ENCODE measurements around the gene LHX4. TPM values are rescaled to one million over a fixed set of nuclear protein-coding genes. Genes with fewer than 3 reads are reported as not detected.

LHX4 gene
- 1 to 10 TPM in 1 of 2 donors, under 1 TPM in 1; 0.58 to 1.7 TPM for total RNA-seq
- long read RNA-seq, partial matches to known transcripts = 0 of 3 reads
- long read RNA-seq, other reads (novel, unspliced or antisense) = 3 of 3 reads

DNA sequence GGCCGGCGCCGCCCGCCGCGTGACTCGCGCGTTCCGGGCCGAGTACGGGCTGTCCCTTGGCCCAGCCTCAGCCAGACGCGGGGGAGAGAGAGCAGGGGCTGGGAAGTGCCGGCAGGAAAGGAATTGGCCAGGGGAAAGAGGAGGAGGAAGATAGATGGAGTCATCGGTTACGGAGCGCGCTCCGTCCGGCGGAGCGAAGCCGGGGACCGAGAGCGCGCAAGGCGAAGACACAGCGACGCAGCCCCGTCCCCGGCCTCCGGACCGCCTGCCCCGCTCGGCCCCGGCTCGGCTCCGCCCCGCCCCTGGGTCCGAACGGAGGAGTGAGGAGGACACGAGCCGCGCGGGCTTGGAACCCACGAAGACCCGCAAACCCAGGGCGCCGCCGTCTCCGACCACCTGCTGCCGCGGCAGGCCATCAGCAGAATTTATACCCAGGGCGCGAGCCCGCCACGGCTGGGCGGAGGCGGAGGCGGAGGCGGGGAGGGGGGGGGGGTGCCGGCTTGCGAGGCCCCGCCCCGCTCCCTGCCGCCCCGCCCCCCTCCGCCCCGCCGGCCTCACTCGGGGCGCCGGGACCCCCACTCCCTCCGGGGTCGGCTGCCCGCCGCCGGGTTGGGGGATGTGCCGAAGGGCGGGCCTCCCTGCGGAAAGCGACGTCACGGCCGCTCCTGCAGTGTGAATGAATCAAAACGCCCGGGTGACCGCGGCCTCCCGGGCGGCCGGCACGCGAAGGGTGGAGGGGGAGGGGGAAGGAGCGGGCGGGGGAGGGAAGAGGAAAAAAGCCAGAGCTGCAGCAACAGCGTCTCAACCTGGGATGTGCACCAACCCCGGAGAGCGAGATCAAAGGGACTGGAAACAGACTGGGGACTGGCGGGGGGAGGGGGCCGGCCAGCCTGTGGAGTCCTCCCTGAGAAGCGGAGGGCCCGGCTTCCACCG is at the start of gene LHX4:
LHX4 (plus strand) TSS at position 782 of the 933 bp plus-strand sequence. CDS start 266 bp downstream, outside the sequence.
- intact Hi-C loops (cut with DNase I, micrococcal nuclease) = no loop called here
- DNase-seq (peak in 1 of 2 donors; percentile 37), ATAC-seq (peak; percentile 53)

DNA sequence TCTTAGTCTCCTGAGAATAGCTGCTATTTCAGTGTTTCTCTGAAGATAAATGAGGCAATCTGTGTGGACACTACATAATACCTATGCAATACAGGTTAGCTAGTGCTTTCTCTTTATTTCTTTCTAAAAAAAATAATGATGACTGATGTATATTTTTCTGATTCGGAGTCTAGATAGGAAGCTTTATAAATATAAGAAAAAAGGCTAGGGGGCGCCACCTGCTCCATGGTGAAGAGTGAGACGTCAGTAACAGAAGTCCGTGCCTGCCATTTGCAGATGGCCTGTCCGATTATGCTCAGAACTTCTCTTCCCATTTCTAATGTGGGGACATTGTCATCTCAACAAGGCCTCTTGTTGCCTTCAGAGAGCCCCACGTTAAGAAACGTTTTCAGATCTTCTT is 49.0 kb upstream of the LHX4 start:
- DNase-seq (peak; percentile 18 to 29), ATAC-seq (no peak)
- intact Hi-C loops (cut with DNase I, micrococcal nuclease) = no loop called here

DNA sequence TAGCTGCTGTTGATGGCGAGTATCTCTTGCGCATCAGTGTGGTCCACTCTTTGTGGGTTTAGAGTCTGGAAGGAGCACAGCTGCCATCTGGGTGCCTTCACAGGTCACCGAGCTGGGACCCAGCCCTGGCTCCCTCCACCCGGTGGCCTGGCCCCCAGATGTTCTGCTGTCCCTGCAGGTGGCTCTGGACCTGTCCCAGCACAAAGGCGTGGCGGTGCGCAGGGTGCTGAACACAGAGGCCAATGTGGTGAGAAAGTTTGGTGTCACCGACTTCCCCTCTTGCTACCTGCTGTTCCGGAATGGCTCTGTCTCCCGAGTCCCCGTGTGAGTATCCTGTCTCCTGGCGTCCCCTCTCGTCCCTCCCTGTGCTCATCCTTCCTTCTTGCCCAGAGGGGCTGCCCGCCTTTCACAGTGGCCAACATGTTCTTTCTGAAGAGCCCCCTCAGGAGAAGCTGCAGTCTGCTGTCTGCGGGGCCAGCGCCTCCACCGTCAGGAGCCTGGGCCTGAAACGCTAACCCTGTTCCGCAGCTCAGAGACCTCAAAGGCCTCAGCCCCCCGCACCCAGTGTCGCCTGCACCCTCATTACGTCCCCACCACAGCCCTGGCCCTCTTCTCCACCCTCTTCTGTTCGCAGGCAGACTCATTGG is 47.9 kb upstream of the LHX4 start:
- DNase-seq (peak in 1 of 2 donors; percentile 17), ATAC-seq (no peak)
- intact Hi-C loops (cut with DNase I, micrococcal nuclease) = no loop called here

DNA sequence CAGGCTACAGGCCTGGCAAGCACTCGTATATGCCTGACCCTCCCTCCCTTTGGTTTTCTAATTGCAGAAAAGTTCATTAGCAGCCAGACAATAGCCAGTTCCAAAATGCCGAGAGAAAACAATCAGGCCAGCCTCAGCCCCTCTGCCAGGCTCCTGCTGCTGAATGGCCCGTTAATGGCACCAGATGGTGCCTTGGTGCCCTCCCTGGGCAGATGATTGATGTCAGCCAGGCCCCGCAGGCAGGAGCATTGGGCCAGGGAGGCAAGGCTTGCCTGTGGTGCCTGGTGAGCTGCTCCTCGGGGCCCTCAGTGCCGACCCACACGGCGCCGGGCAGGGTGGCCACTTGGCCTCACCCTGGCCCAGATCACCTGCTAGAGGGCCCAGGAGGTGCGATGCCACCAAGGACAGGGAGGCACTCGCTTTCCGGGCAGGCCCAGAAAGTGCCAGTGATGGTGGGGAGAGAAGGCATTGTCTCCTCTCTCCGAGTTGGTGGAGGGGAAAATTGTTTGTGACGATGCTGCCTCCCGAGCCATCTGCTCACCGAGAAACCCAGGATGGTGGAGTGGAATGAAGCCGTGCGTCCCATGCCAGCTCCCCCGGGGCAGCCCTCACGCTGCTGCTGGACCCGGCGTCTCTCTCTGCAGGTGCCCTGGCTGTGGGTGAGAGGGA is 47.3 kb upstream of the LHX4 start:
- DNase-seq (peak in 1 of 2 donors; percentile 15), ATAC-seq (no peak)
- intact Hi-C loops (cut with DNase I, micrococcal nuclease) = no loop called here

DNA sequence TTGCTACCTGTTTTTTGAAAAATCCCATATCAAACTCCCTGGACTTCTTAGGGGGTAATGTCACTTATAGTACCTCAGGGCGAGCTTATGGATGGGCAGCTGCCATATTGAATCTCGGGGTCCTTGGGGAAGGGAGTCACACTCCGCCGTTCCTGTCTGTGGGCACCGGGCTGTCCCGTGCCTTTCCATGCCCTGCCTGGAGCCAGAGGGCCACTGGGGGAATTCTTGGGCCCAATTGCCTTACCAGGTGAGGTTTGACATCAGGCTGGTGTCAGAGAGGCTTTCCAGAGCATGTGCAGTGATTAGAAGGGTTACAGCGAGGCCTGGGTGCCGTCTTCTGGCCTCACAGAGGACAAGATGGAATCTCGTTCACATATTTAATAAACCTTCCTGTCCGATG is 46.6 kb upstream of the LHX4 start:
- DNase-seq = peak in 1 of 2 donors; percentile 12
- intact Hi-C loops (cut with DNase I, micrococcal nuclease) = no loop called here
- ATAC-seq = no peak

DNA sequence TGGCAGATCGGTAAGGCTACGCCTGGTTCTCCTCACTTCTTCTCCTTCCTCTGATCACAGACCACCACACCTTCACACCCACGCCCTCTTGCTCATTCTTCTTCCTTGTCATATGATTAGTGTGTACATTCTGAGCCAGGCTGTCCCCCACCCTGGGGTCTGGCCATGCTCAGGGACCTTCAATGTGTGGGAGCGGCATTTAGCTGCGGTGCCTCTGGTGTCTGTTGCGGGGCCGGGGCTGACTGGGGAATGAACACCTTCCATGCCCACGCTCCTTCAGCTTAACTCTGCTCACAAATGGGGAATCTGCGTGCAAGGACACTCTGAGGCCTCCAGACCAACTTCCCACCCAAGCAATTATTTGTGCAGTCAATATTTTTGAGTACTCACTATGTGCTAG is 46.0 kb upstream of the LHX4 start:
- intact Hi-C loops (cut with DNase I, micrococcal nuclease) = no loop called here
- DNase-seq = peak in 1 of 2 donors; percentile 8

DNA sequence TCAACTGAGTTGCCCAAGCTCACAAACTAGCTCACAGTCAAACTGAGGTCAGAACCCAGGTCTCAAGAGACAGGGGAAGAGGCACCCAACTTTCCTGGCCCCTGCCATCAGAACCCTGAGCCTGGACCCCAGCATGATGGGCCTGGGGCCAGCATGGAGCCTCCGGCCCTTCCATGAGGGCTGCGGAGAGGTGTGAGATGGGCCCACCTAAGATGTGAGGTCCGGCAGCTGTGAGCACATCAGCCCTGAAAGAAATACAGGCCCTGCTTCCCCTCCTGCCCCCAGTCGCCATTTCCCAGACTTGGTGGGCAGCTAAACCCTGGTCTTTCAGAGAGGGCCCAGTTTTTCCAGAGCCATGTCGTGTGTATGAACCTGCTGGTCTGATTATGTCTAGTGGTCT is 44.8 kb upstream of the LHX4 start:
- intact Hi-C loops (cut with DNase I, micrococcal nuclease) = no loop called here
- ATAC-seq = no peak
- DNase-seq = no peak

More for the DNA sequence above, 46.0 kb upstream of the LHX4 start:
- no peak for ATAC-seq

DNA sequence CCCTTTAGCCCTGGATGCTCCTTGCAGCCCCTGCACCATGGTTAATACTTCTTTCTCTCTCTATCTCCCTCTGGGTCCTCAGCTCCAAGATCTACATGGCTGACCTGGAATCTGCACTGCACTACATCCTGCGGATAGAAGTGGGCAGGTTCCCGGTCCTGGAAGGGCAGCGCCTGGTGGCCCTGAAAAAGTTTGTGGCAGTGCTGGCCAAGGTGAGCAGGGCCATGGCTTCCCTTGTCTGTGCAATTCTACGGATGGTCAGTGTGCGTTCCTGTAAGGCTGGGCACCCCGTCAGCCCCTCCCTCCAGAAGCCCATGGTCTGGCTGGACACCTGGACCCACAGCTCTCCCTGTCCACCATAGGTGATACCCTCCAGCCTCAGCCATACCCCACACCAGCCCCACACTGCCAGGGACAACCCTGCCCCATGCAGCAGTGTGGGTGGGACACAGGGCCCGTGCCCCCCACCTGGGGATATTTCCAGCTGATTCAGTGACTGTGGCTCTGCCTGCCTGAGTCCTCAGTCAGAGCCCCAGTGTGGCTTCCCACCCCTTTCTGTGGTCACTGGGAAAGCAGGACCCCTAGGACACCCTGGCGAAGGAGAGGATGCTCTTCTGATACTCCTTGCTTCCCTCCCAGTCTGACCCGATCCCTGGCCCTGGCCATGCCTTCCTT is 44.0 kb upstream of the LHX4 start:
- no peak for ATAC-seq
- no peak for DNase-seq
- intact Hi-C loops (cut with DNase I, micrococcal nuclease) = no loop called here

DNA sequence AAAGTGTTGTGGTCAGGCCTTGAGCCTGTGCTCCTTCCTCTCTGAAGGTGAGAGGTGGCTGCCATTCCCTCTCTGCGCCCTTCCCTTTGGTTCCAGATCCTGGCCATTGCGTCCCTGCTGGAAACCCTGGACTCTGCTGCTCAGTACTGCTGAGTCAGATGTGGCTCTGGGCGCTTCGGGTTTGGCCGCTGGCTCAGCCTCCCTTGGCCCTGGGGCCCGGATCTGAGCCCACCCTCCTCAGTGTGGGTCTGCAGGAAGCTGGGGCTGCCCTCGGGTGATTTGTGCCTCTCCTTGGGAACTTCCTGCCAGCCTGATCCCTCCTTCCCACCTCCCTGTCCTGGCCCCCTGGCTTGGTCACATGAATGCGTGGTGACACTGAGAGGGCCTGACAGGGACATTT is 43.2 kb upstream of the LHX4 start:
- DNase-seq (no peak), ATAC-seq (no peak)

DNA sequence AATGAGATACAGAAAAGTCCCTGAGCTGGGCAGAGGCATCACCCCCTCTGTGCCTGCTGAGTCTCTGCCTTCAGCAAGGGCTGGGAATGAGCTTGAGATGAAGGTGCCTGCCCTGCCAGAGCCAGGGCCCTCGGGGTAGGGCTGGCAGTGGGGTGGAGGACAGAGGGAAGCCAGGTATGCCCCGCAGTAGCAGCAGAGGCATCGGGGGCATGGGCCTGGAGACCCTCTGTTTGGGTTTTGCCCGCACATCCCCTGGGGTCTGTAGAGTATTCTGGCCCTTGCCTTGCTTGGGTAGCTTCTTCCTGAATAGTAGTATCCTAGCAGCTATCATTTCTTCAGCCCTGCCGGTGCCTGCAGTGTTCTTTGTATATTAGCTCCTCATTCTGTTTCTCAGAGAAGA is 42.4 kb upstream of the LHX4 start:
- ATAC-seq = no peak
- intact Hi-C loops (cut with DNase I, micrococcal nuclease) = no loop called here
- DNase-seq = no peak

More for the DNA sequence above, 43.2 kb upstream of the LHX4 start:
- intact Hi-C loops (cut with DNase I, micrococcal nuclease) = no loop called here

DNA sequence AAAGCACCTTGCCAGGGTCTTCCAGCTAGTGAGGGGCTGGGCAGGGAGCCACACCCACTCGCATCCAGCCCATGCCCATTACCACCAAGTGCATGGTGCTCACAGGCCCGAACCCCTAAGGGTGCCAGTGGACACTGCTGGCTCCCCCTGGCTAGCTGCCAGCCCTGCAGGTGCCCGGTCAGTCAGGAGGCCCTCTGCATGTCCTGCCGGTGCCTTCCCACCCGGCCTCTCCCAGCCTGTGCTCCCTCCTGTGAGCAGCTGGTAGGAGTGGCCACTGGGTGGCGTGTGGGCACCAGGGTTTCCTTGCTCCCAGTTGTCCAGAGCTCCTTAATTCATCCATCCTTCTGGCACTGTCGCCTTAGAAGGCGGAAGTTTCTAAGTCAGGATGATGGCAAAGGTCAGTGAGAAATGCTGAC is 42.0 kb upstream of the LHX4 start:
- peak in 1 of 2 donors; percentile 68 for DNase-seq
- intact Hi-C loops (cut with DNase I, micrococcal nuclease) = no loop called here
- ATAC-seq = peak; percentile 89

DNA sequence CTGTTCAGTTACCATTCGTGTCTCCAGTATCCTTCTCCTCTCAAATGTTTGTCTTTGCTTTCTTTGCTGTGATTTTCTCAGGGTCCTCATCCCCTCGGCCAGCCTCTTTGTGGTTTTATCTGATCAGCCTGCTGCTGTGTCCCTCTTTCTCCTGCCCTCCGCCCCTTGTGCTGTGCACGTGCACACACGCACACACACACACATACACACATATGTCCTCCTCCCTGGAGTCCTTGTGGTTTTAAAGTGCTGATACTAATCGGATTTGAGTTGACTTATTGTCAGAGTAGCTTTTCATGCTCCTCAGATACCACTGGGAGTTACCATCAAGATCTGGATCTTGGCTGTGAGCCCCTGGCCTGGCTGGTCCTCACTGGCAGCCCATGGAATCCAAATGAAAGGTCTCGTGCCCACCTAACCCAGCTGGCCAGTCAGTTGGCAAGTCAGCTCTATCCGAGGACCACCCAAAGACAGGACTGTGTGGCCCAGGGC is 41.3 kb upstream of the LHX4 start:
- intact Hi-C loops (cut with DNase I, micrococcal nuclease) = no loop called here
- no peak for DNase-seq
- no peak for ATAC-seq

DNA sequence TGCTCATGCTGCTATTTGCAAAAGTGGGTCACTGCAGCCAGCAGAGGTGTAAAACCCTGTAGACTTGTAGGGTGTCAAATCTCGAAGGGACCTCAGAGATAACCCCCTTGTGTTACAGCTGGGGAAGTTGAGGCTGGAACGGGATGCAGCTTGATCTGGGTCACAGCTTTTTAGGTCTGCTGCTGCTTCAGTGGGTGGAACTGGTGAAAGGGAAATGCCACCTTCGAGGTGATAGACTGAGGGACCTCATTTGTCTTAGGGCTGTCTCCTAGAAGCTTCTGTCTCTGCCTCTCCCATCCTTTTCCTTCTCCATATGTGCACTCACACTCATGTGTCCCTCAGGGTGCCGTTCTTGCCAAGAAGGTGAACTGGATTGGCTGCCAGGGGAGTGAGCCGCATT is 40.0 kb upstream of the LHX4 start:
- DNase-seq (no peak), ATAC-seq (no peak)
- intact Hi-C loops (cut with DNase I, micrococcal nuclease) = no loop called here

DNA sequence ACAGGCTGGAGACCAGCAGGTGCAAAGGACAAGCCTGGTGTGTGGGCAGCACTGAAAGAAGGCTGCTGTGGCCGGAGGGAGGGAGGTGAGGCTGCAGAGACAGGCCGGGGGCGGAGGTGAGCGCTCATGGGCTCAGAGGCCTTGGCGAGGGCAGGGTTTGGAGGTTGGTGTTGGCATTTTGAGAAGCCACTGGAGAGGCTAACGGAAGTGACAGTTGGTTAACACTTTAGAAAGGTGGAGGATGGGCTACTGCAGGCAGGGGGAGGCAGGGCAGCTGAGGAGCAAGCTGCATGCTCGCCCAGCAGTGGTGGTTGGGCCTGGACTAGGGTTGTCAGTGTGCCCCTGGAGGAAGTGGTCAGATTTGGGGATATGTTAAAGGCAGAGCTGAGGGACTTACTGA is 37.9 kb upstream of the LHX4 start:
- ATAC-seq = no peak
- intact Hi-C loops (cut with DNase I, micrococcal nuclease) = no loop called here
- no peak for DNase-seq

DNA sequence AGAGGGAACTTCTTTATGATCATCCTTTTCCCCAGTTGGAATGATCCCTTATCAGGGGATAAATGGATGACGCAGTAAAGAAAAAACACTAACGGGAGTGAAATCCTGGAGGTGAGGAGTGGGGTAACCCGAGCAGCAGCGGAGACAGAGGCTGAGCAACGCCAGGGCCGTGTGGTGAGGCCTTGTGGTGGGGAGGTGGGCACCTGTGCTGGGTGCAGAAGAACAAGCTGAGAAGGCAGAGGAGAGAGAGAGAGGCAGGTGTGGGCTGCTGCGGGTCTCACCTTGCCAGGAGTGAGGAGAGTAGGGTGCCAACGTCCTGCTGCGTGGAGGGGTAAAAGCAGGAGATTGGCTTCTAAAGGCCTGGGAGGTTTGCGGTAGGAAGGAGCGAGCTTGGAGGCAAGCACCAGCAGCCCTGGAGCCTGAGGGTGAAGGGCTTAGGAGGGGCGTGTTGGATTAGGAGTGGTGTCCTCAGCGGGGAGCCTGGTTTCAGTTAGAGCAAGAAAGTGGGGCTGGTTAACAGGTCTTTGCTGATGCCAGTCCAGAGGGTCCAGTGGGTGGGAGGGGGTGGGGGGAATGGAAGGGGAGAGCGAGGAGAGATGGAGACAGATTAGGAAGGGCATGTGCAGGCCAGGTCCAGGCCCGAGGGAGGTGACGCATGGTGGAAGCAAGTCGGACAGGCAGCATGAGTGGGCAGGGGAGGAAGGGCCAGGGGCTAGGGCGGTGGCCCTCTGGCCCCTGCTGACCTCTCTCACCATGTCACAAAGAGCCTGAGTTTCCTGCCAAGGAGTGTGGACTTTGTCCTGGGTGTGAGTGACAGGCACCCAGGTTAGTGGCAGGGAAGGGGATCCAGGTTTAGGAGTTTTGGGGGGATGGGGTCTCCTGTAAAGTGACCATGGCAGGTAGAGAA is 36.7 kb upstream of the LHX4 start:
- peak; percentile 83 for ATAC-seq
- intact Hi-C loops (cut with DNase I, micrococcal nuclease) = no loop called here

DNA sequence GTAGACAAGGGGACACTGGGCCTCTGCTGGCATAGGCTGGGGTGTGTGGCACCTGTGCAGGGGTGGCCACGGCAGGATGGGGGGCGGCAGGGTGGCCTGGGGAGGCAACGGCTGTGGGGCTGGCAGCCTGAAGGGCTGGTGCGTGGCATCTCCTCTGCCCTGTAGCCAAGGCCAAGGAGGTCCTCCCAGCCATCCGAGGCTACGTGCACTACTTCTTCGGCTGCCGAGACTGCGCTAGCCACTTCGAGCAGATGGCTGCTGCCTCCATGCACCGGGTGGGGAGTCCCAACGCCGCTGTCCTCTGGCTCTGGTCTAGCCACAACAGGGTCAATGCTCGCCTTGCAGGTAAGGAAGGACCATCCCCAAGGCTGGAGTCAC is 36.0 kb upstream of the LHX4 start:
- intact Hi-C loops (cut with DNase I, micrococcal nuclease) = no loop called here
- no peak for DNase-seq
- ATAC-seq = peak; percentile 6

More for the DNA sequence above, 36.7 kb upstream of the LHX4 start:
- peak in 1 of 2 donors; percentile 33 for DNase-seq

DNA sequence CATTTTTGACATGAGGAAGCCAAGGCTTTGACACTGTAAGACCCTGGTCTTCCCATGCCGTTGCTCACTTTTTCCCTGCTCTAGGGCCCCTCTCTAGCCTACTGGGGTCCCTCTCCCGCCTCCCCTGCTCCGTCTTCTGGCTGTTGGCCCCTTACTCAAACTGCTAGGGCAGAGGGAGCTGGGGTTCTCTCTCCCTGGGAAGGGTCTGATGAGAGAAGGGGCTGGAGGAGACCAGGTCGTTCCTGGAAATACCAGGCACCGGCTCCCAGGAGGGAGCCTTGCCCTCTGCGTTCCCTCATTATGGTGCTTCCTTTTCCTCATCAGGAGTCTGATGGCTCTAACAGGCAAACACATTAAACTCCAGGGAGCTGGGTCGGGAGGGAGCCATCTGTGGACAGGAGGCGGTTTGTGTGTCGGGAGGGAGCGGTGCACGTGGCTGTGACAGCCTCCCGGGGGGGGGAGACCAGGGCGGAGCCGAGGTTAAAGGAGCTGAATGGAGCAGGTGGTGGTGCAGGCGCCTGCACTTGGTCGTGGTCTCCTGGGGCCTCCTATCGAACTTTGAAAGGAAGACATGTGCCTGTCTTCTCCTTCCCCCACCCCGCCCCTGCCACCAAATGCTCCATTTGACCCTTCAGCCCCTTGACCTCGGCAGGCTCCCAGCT is 35.4 kb upstream of the LHX4 start:
- no peak for DNase-seq
- intact Hi-C loops (cut with DNase I, micrococcal nuclease) = no loop called here
- peak; percentile 42 for ATAC-seq

Data from left colon (tissue), 2 donors.